HepG2 (cell line): Measurements from ENCODE around the gene GPR137. TPM values are rescaled to one million over a fixed set of nuclear protein-coding genes. Genes with fewer than 3 reads are reported as not detected.
A peak's percentile ranks its signal among the peaks of the same experiment; 100 is the strongest.
"Not testable (repeated sequence)": the region's sequence is repeated elsewhere in the genome, so short reads cannot be mapped to it uniquely, and the experiment has no call there.

Source experiments
- ATAC-seq: fragments of 200-7000 bp; cut with Tn5 transposase; 3 replicates; pipeline ENCODE4 v1.9.1; 2020; ENCODE audit warnings: mild to moderate bottlenecking, moderate library complexity
- BruUV-seq: library from RNA; stranded (reverse); fragments of 400-500 nt; replicated peaks from 2 replicates; lab custom pipeline; 2021; lab: Mats Ljungman, UMichigan
- CTCF ChIA-PET: fragments of 300-600 bp; formaldehyde crosslinking; extraction: SDS; loops from one replicate; lab custom pipeline; 2021; ENCODE audit warnings: low total read pairs, inconsistent platforms, low intra/inter-chr PET ratio; lab: Yijun Ruan, JAX
- POLR2A ChIA-PET: fragments of 350-600 bp; sonication (Branson Sonifier 250); formaldehyde crosslinking; loops from one replicate; lab custom pipeline; 2020; ENCODE audit warnings: antibody characterized with exemption, inconsistent platforms; lab: Yijun Ruan, JAX
- DNase-seq: peaks from one replicate; pipeline ENCODE4 v3.0.0-alpha.2; 2015; ENCODE audit warnings: low spot score
- FAIRE-seq: peaks from 3 replicates; lab custom pipeline; 2011; peaks lifted over from hg19 to GRCh38; lab: Jason Lieb, UNC
- H2AFZ ChIP-seq: one replicate; pipeline ENCODE4 v1.6.1; 2011; ENCODE audit warnings: low read length, inconsistent platforms
- H3K27ac ChIP-seq: fragments of 300-600 bp; 3 replicates; pipeline ENCODE4 v1.8.0; 2011; ENCODE audit warnings: mixed run types, mild to moderate bottlenecking, mixed read lengths, low read length, inconsistent platforms; ENCODE audit not compliant: insufficient read depth; ENCODE audit errors: extremely low read length
- H3K27me3 ChIP-seq, 2 experiments: fragments of 200-600 bp in 1 of 2; 2 replicates in 1 of 2; 3 replicates in 1 of 2; pipeline versions ENCODE4 v1.6.0 to v1.8.0; 2011; ENCODE audit warnings: low read length in 2 of 2, mild to moderate bottlenecking in 2 of 2, moderate library complexity in 2 of 2, inconsistent platforms in 1 of 2; ENCODE audit not compliant: insufficient read depth in 2 of 2, control insufficient read depth in 1 of 2
- H3K36me3 ChIP-seq, 2 experiments: fragments of 200-600 bp in 1 of 2; replicated peaks in 1 of 2; 2 replicates in 1 of 2; 3 replicates in 1 of 2; pipeline versions ENCODE4 v1.5.1 to v1.8.0; 2011; ENCODE audit warnings: low read length in 2 of 2, inconsistent platforms in 1 of 2; ENCODE audit not compliant: insufficient read depth in 2 of 2, control insufficient read depth in 1 of 2
- H3K4me1 ChIP-seq: 2 replicates; pipeline ENCODE4 v1.5.1; 2012; ENCODE audit warnings: low read length, inconsistent platforms; ENCODE audit not compliant: insufficient read depth
- H3K4me2 ChIP-seq: 2 replicates; pipeline ENCODE4 v1.6.0; 2011; ENCODE audit warnings: low read depth, low read length, inconsistent platforms
- H3K4me3 ChIP-seq, 3 experiments: fragments of 200-600 bp in 1 of 3; sonication (generic), shearing (Covaris generic) in 1 of 3; replicated peaks in 1 of 3; 2 replicates each; pipeline ENCODE4 v1.5.1; 2011 to 2016; ENCODE audit warnings: low read length in 3 of 3, inconsistent platforms in 2 of 3, low read depth in 2 of 3, mild to moderate bottlenecking in 2 of 3, control low read depth in 1 of 3, mixed read lengths in 1 of 3; ENCODE audit not compliant: insufficient read depth in 1 of 3
- H3K79me2 ChIP-seq: one replicate; pipeline ENCODE4 v1.6.1; 2011; ENCODE audit warnings: low read length, inconsistent platforms; ENCODE audit not compliant: insufficient read depth
- H3K9ac ChIP-seq: 2 replicates; pipeline ENCODE4 v1.6.0; 2011; ENCODE audit warnings: mild to moderate bottlenecking, low read depth, low read length, inconsistent platforms; ENCODE audit not compliant: insufficient read depth
- H3K9me3 ChIP-seq: 2 replicates; pipeline ENCODE4 v1.5.1; 2012; ENCODE audit warnings: mild to moderate bottlenecking, low read length
- H4K20me1 ChIP-seq: 2 replicates; pipeline ENCODE4 v1.6.0; 2011; ENCODE audit warnings: inconsistent platforms, mild to moderate bottlenecking, low read length, moderate library complexity; ENCODE audit not compliant: insufficient read depth
- CEBPB ChIP-seq: IDR thresholded peaks from 2 replicates; pipeline ENCODE4 v1.6.1; 2011; ENCODE audit warnings: low read depth, low read length, improper control_type of control experiment, borderline replicate concordance
- HNF4A ChIP-seq: sonication (generic); formaldehyde crosslinking; IDR thresholded peaks from 2 replicates; pipeline ENCODE4 v1.4.0; 2020; ENCODE audit warnings: missing genetic modification reagents
- POLR2G ChIP-seq: fragments of 200-400 bp; formaldehyde crosslinking; IDR thresholded peaks from 2 replicates; pipeline ENCODE4 v1.6.1; 2018; ENCODE audit warnings: mild to moderate bottlenecking, low read depth, low read length, moderate library complexity
- PRPF4 ChIP-seq: fragments of 200-400 bp; formaldehyde crosslinking; IDR thresholded peaks from 2 replicates; pipeline ENCODE4 v1.6.1; 2016; ENCODE audit warnings: low read length, low read depth; ENCODE audit not compliant: poor library complexity, severe bottlenecking
- ZNF460 ChIP-seq: sonication (generic); formaldehyde crosslinking; IDR thresholded peaks from 2 replicates; pipeline ENCODE4 v1.5.1; 2020; ENCODE audit warnings: missing genetic modification reagents, mild to moderate bottlenecking, borderline replicate concordance
- WGBS: methylation state at CpG from one replicate; pipeline ENCODE4 v1.1.6; 2017; ENCODE audit warnings: low lambda C conversion rate; 5-methylcytosine and 5-hydroxymethylcytosine counted together
- in situ Hi-C: cut with HindIII; loops from 2 replicates; pipeline ENCODE4 v1.10.0; 2017; ENCODE audit warnings: low pct_unique_long_range_greater_than_20kb; ENCODE audit not compliant: extremely low pct_ligation_motif_present
- intact Hi-C: fragments of 100-400 bp; cut with micrococcal nuclease; formaldehyde crosslinking; loops from one replicate; pipeline ENCODE4 v1.10.0; 2022; ENCODE audit not compliant: unreplicated experiment
- polyA plus RNA-seq, 8 experiments: library from polyadenylated mRNA; depleted of rRNA in 3 of 8; stranded (reverse) in 7 of 8; unstranded in 1 of 8; fragments of >200 nt; fragmentation: Illumina TruSeq in 4 of 8; extraction: Trizol in 4 of 8; gene quantifications; 2 replicates each; pipeline versions ENCODE4 v1.2.1 to v1.2.3, GENCODE V29; 2011 to 2016; ENCODE audit warnings: low read depth in 4 of 8, missing spikeins in 1 of 8, mixed read lengths in 1 of 8; ENCODE audit not compliant: insufficient read depth in 1 of 8
- total RNA-seq, 5 experiments: library from RNA; depleted of rRNA; stranded (reverse); fragments of >200 nt; fragmentation: Illumina TruSeq; extraction: Trizol; gene quantifications; 2 replicates each; pipeline ENCODE4 v1.2.3, GENCODE V29; 2016; ENCODE audit warnings: low read depth in 1 of 5

GPR137 gene
- total and polyA plus RNA-seq, 2 of the 13 experiments (the other 11 are each of a cell fraction or from before 2014, with no cell fraction given) = 8.5 to 13.2 TPM

DNA sequence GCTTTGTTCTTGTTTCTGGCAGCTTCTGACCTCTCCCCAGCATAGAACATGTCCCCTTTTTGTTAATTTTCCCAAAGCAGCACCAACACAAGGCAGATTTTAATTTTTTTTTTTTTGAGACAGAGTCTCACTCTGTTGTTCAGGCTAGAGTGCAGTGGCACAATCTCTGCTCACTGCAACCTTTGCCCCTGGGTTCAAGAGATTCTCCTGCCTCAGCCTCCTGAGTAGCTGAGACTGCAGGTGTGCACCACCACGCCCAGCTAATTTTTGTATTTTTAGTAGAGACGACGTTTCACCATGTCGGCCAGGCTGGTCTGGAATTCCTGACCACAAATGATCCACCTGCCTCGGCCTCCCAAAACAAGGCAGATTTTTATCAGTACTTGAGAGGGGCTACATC is 22.1 kb downstream of the GPR137 start:
- H3K36me3 ChIP-seq, DNase-seq, CTCF ChIA-PET, H3K27me3 ChIP-seq, H3K9me3 ChIP-seq, H3K4me3 ChIP-seq, ATAC-seq, H4K20me1 ChIP-seq, H2AFZ ChIP-seq, BruUV-seq, FAIRE-seq, in situ Hi-C loops: not testable (repeated sequence)
- Histone ChIP-seq H3K79me2 (peaks cover 15% of the 10 kb centered on the region), H3K27ac (peak overlapping the region; percentile 82), H3K9ac (peak overlapping the region; percentile 81; the same call in 1 of the 2 replicates), H3K4me2 (peak overlapping the region; percentile 97), H3K4me1 (peaks cover 61% of the 10 kb centered on the region)
- POLR2A ChIA-PET = interaction anchor here (5.5 kb wide), 1 partner anchor 9 kb away, joined by 103 read pairs; the partner anchor contains the start of genes PRDX5 and TRMT112
- intact Hi-C loops = loop anchor here (10.0 kb wide), 1 partner anchor 123 kb away; the partner anchor contains the start of gene STIP1
- TF ChIP-seq HNF4A (CRISPR knock-in tag) = peak; percentile 39; the same call in 1 of the 2 replicates
- peak; percentile 82; the same call in 1 of the 2 replicates for TF ChIP-seq ZNF460 (CRISPR knock-in tag)
- WGBS = 93% methylated on average over 5 of the region's 5 CpGs

DNA sequence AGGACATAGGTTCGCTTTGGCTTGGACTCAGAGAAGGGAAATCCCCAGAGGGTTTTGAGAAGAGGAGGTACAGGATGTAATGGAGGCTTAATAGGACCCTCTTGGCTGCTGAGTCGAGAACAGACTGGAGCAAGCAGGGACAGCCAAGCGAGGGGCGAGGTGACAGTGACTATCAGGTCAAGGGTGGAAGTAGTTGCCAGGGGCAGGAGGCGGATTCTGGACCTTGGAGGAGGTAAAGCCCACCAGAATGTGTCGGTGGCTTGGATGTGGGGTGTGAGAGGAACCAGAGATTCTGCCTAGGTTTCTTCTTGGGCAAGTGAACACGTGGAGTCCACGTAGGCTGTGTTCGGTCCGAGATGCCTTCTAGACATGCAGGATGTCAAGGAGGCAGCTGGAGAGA is 27.3 kb downstream of the GPR137 start:
- TF ChIP-seq PRPF4 (no peak), POLR2G (peak; percentile 19; the same call in 1 of the 2 replicates), CEBPB (no peak)
- Histone ChIP-seq H4K20me1 (no peaks in the 10 kb centered on the region), H3K4me1 (peaks cover 36% of the 10 kb centered on the region), H3K4me2 (no peak overlapping the region), H2AFZ (no peak overlapping the region), H3K36me3 (peaks cover 0 to 18% of the 10 kb centered on the region in 2 experiments; a peak in 2 of 5 replicates), H3K4me3 (no peak overlapping the region), H3K9ac (no peak overlapping the region), H3K9me3 (no peaks in the 10 kb centered on the region), H3K27me3 (no peaks in the 10 kb centered on the region; a peak in 1 of 5 replicates), H3K27ac (no peak overlapping the region), H3K79me2 (peaks cover 9% of the 10 kb centered on the region)
- in situ Hi-C loops (no loop called here), intact Hi-C loops (no loop called here)
- no TSS peak for BruUV-seq
- over 99% methylated on average over 10 of the region's 10 CpGs for WGBS
- ChIA-PET CTCF (no interaction called here), POLR2A (no interaction called here)
- ATAC-seq (no peak), DNase-seq (no peak), FAIRE-seq (no peak)
